HUES64 (cell line): Measurements from ENCODE around the gene PFN4.
"Not testable (repeated sequence)": the region's sequence is repeated elsewhere in the genome, so short reads cannot be mapped to it uniquely, and the experiment has no call there.

Experiments
- H3K27ac ChIP-seq: 2 replicates; pipeline ENCODE4 v1.7.0; 2013; ENCODE audit warnings: low read depth, low read length, inconsistent platforms
- H3K27me3 ChIP-seq: 2 replicates; pipeline ENCODE4 v1.6.1; 2013; ENCODE audit warnings: mild to moderate bottlenecking, low read length; ENCODE audit not compliant: insufficient read depth
- H3K36me3 ChIP-seq: 2 replicates; pipeline ENCODE4 v1.6.1; 2013; ENCODE audit warnings: mild to moderate bottlenecking, low read length; ENCODE audit not compliant: insufficient read depth
- H3K4me1 ChIP-seq: 2 replicates; pipeline ENCODE4 v1.6.1; 2013; ENCODE audit warnings: mild to moderate bottlenecking, low read length, moderate library complexity; ENCODE audit not compliant: insufficient read depth
- H3K4me3 ChIP-seq: 2 replicates; pipeline ENCODE4 v1.5.1; 2013; ENCODE audit warnings: mild to moderate bottlenecking, low read length, moderate library complexity
- H3K9ac ChIP-seq: 2 replicates; pipeline ENCODE4 v1.6.1; 2013; ENCODE audit warnings: mild to moderate bottlenecking, low read depth, low read length
- H3K9me3 ChIP-seq: 2 replicates; pipeline ENCODE4 v1.6.1; 2013; ENCODE audit warnings: low read depth, low read length; ENCODE audit not compliant: insufficient read depth
- WGBS: fragments of 150-250, 120-280 bp; methylation state at CpG from one replicate; pipeline ENCODE4 v1.1.7; 2013; ENCODE audit warnings: missing lambda C conversion rate; 5-methylcytosine and 5-hydroxymethylcytosine counted together

PFN4 gene

DNA sequence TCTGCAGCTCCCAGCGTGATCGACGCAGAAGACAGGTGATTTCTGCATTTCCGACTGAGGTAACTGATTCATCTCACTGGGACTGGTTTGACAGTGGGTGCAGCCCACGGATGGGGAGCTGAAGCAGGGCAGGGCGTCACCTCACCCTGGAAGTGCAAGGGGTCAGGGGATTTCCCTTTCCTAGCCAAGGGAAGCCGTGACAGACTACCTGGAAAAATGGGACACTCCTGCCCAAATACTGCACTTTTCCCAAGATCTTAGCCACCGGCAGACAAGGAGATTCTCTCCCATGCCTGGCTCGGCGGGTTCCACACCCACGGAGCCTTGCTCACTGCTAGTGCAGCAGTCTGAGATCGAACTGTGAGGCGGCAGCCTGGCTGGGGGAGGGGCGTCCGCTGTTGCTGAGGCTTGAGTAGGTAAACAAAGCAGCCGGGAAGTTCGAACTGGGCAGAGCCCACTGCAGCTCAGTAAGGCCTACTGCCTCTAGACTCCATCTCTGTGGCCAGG is 27.9 kb downstream of the PFN4 start:
- not testable (repeated sequence) for H3K4me1 ChIP-seq, H3K9me3 ChIP-seq, H3K27ac ChIP-seq, H3K36me3 ChIP-seq, H3K27me3 ChIP-seq
- H3K4me3 ChIP-seq, result peak overlapping the region; percentile 31
- H3K9ac ChIP-seq, result peak overlapping the region; percentile 54
- WGBS, result 50% methylated on average over 17 of the region's 17 CpGs

DNA sequence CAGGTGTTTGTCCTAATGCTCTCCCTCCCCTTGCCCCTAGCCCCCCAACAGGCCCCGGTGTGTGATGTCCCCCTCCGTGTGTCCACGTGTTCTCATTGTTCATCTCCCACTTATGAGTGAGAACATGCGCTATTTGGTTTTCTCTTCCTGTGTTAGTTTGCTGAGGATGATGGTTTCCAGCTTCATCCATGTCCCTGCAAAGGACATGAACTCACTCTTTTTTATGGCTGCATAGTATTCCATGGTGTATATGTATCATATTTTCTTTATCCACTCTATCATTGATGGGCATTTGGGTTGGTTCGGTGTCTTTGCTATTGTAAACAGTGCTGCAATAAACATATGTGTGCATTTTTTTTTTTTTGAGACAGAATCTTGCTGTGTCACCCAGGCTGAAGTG is 29.9 kb downstream of the PFN4 start:
- not testable (repeated sequence) for H3K4me3 ChIP-seq, H3K4me1 ChIP-seq, H3K27ac ChIP-seq, H3K9me3 ChIP-seq, H3K9ac ChIP-seq, H3K36me3 ChIP-seq, H3K27me3 ChIP-seq
- WGBS, result 93% methylated on average over 5 of the region's 5 CpGs

DNA sequence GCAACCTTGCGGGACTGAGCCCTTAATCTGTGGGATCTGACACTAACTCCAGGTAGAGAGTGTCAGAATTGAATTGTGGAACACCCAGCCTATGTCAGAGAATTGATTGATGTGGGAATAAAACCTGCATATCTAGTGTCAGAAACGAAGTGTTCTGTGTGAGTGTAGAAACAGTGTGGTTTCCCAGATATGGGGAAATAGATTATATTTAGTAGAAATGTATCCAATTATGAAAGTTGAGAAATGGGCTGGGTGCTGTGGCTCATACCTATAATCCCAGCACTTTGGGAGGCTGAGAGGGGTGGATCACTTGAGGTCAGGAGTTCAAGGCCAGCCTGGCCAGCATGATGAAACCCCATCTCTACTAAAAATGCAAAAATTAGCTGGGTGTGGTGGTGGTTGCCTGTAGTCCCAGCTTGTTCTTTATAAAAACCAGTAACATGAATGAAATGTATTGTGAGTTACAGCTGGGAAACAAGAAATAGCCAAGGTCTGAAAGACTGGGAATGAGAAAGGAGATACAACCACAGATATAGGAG is 34.2 kb downstream of the PFN4 start:
- WGBS, result 97% methylated on average over 2 of the region's 2 CpGs

DNA sequence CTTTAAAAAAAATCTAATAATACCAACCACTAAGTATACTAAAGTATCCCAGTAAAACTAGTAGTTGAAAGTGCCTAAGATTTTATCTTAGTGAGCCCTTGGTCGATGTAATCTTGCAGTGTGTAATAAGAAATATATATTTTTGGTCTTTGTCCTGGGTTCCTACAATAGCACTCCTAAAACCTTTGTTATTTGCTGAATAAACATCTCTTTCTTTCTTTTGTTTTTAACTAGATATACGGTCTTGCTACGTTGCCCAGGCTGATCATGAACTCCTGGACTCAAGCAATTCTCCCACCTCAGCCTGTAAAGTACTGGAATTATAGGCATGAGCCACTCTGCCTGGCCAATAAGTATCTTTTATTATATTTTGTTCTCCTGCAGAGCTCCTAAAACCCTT is 36.1 kb downstream of the PFN4 start:
- WGBS, result 94% methylated on average over 2 of the region's 3 CpGs

More for the DNA sequence above, 34.2 kb downstream of the PFN4 start:
- Histone ChIP-seq H3K27ac (no peak overlapping the region), H3K27me3 (no peaks in the 10 kb centered on the region), H3K4me1 (no peaks in the 10 kb centered on the region), H3K4me3 (no peak overlapping the region), H3K9ac (no peak overlapping the region), H3K36me3 (no peaks in the 10 kb centered on the region), H3K9me3 (no peaks in the 10 kb centered on the region)

DNA sequence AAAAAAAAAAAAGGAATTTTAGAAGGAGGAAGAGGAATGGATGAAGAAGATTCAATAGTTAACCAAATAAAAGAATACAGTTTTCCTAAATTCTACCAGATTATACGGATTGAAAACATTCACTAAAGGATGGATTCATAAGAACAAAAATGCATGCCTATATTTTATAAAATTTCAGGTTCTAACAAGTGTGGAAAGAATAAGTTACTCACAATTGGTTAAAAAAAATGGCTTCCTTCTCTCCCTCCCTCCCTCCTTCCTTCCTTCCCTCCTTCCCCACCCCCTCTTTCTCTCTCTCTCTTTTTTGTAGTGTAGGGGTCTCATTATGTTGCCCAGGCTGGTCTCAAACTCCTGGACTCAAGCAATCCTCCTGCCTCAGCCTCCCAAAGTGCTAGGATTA is 36.9 kb downstream of the PFN4 start:
- no peak overlapping the region for H3K4me3 ChIP-seq
- no peak overlapping the region for H3K9ac ChIP-seq
- no CpG with 5 or more reads among the region's 1 CpG for WGBS
- no peaks in the 10 kb centered on the region for H3K9me3 ChIP-seq
- peaks cover 9% of the 10 kb centered on the region for H3K4me1 ChIP-seq
- H3K27ac ChIP-seq, result no peak overlapping the region
- peaks cover 13% of the 10 kb centered on the region for H3K36me3 ChIP-seq
- H3K27me3 ChIP-seq, result no peaks in the 10 kb centered on the region

More for the DNA sequence above, 36.1 kb downstream of the PFN4 start:
- Histone ChIP-seq H3K36me3 (peaks cover 11% of the 10 kb centered on the region), H3K4me1 (peaks cover 9% of the 10 kb centered on the region), H3K9me3 (no peaks in the 10 kb centered on the region), H3K27ac (no peak overlapping the region), H3K4me3 (no peak overlapping the region), H3K9ac (no peak overlapping the region), H3K27me3 (no peaks in the 10 kb centered on the region)

DNA sequence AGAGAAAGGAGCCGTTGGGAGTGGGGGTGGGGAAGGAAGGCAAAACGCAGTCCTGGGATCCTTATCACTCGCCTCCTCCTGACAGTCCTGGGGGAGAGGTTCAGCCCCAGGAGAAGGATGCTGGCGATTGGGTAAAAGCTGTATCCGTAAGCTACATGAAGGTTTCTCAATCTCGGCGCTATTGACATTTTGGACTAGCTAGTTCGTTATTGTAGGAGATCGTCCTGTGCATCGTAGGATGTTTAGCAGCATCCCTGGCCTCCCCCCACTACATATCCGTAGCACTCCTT is 38.0 kb downstream of the PFN4 start:
- Histone ChIP-seq H3K4me1 (peaks cover 9% of the 10 kb centered on the region), H3K9ac (peak overlapping the region; percentile 94), H3K4me3 (peak overlapping the region; percentile 79), H3K27ac (peak overlapping the region; percentile 99), H3K27me3 (no peaks in the 10 kb centered on the region), H3K36me3 (peaks cover 20% of the 10 kb centered on the region), H3K9me3 (no peaks in the 10 kb centered on the region)
- WGBS, result 47% methylated on average over 11 of the region's 11 CpGs

DNA sequence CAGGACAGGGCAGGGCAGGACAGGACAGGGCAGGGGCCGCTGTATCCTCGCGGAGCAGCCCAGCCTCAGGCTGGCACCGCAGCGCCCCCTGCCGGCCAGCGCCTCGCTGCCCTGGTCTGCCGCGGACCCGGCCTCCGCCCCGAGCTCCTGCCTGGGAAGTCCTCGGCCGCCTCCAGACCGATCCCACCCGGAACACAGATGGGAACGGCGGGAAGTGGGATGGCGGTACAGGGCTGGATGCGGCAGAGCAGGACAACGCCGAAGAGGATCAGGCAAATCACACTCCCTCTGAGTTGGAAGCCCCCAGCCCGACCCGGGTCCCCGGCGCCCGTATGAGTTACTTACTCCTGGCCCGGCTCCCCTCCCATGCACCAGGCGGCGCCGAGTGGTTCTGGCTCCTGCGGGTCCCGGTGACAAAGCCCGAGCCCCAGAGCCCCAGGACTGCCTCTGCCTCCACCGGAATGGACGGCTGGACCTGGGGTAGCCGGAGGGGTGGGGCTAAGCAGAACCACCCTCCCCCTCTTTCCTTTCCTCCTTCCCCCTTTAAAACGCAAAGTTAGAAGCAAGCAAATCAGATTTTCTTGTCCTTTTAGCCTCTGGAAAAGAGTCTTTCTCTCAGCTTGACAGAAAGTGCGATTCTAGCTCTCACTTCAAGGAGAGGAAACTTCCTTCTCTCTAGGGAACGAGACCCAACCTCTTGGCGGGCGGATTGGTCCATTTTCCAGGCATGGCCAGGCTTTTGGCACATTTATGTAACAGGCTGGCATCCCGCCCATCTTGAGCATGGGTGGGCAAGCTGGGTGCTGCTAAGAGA is 38.5 kb downstream of the PFN4 start, which contains the start of gene TP53I3:
TSS of gene TP53I3 (minus strand) at position 449 of the 814 bp plus-strand sequence. CDS start 508 bp downstream, outside the sequence.
- no peaks in the 10 kb centered on the region for H3K9me3 ChIP-seq
- peak within 1 kb of the TSS; percentile 79 for H3K4me3 ChIP-seq
- H3K9ac ChIP-seq, result peak within 1 kb of the TSS; percentile 94
- WGBS, result 2% methylated on average over 44 of the region's 44 CpGs
- peak within 1 kb of the TSS; percentile 99 for H3K27ac ChIP-seq
- peaks cover 9% of the 10 kb centered on the region for H3K4me1 ChIP-seq
- H3K27me3 ChIP-seq, result no peaks in the 10 kb centered on the region
- H3K36me3 ChIP-seq, result peaks cover 24% of the 10 kb centered on the region

DNA sequence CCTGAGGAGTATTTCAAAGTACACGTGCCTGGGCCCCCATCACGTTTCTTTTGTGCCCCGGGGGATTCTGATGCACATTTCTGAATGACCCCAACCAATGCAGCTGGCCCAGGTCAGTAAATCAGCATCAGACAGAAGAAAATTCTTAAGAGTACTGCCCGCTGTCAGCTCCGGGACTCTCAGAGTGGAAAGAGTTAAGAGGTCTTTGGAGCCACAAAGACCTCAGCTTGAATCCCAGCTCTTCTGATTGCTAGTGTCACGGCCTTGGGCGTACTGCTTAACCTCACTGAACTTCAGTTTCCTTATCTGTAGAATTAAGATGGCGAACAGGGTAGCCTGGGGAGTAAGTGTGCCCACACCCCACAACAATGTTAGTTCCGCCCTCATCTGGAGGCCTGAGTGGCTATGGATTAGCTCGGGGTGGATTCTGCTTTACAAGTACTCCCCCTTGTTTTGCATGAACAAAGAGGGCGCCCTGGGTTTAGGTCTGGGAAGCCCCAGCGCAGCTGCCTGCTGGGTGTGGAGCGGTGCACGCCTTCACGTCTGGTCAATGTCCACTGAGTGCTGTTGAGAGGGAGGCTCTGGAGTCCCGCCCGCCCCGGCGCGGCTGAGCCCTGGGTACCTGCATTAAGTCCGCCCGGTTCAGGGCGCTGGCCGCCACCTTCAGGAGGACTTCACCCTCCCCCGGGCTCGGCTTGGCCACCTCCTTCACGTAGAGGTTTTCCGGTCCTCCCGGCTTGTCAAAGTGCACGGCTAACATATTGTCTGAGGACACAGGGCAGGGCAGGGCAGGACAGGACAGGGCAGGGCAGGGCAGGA is 39.4 kb downstream of the PFN4 start:
- no peaks in the 10 kb centered on the region for H3K27me3 ChIP-seq
- H3K9ac ChIP-seq, result peak overlapping the region; percentile 94
- peak overlapping the region; percentile 79 for H3K4me3 ChIP-seq
- H3K4me1 ChIP-seq, result peaks cover 9% of the 10 kb centered on the region
- H3K27ac ChIP-seq, result peak overlapping the region; percentile 99
- H3K36me3 ChIP-seq, result peaks cover 32% of the 10 kb centered on the region
- H3K9me3 ChIP-seq, result no peaks in the 10 kb centered on the region
- 6% methylated on average over 29 of the region's 30 CpGs for WGBS

DNA sequence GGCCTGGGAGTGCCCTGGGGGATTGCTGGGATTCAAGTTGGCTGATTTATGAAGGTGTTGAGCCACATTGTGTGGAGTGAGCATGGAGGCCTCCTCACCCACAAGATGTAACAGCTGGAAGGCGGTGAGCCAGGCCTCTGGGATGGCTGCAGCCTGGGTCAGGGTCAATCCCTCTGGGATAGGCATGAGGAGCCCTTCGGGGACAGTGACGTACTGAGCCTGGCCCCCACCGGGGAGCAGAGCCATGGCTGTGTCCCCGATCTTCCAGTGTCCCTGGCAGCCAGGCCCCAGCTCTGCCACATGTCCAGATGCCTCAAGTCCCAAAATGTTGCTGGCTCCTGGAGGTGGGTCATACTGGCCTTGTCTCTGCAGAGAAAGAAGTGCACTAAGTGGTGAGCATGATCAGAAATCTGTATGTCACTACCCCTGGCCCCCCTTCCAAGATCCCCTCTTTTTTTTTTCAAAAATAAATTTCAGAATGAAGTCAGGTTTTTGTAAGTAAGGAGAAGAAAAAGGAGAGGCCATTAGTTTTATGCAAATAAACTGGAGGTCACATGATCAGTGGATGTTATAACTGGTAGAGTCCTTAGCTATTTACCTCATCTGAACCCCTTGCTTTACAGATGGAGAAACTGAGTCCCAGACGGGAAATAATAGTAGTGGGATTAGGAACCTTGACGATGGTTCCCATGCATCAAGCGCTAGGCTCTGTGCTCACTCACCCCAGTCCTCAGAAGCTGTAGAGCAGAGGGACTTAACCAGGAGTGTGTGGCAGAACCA is 40.2 kb downstream of the PFN4 start:
- Histone ChIP-seq H3K36me3 (peaks cover 35% of the 10 kb centered on the region), H3K27me3 (no peaks in the 10 kb centered on the region), H3K27ac (peak overlapping the region; percentile 99), H3K9me3 (no peaks in the 10 kb centered on the region), H3K9ac (peak overlapping the region; percentile 94), H3K4me1 (peaks cover 11% of the 10 kb centered on the region), H3K4me3 (peak overlapping the region; percentile 79)
- WGBS, result 88% methylated on average over 8 of the region's 8 CpGs

DNA sequence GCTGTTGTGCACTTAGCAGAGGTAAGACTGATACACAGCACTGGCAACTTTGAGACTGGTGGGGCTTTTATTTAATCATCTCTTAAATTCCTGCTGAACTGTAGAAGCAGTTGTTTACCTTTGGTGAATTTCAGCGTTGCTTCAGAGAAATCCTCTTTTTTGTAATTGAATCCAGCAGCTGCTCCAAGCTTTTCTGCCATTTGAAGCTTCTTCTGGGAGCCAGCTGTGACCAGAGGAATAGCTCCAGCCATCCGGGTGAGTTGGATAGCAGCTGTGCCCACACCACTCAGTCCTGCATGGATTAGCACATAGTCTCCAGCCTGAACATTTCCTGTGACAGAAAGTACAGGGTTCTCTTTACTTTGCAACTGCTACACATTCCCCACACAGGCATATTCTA is 42.4 kb downstream of the PFN4 start:
- H3K9me3 ChIP-seq, result no peaks in the 10 kb centered on the region
- peaks cover 15% of the 10 kb centered on the region for H3K4me1 ChIP-seq
- no peak overlapping the region for H3K4me3 ChIP-seq
- H3K27me3 ChIP-seq, result no peaks in the 10 kb centered on the region
- H3K9ac ChIP-seq, result no peak overlapping the region
- WGBS, result 88% methylated on average over 2 of the region's 2 CpGs
- no peak overlapping the region for H3K27ac ChIP-seq
- H3K36me3 ChIP-seq, result peaks cover 37% of the 10 kb centered on the region
